ENCODE measurements around the gene PDIA2.

PDIA2 gene

GRCh38 chr16:280552-280951 is 2.4 kb upstream of the PDIA2 start, which contains the start of gene ARHGDIG:
Gene ARHGDIG, plus strand, starts transcription at chr16:280591. Its CDS starts 90 bp downstream, at chr16:280681.
- no peak for DNase-seq (ENCODE audit: low spot score)

- no peak for DNase-seq (ENCODE audit: low spot score)
Observed at GRCh38 chr16:280991-281659, 1.8 kb upstream of the PDIA2 start.

DNA sequence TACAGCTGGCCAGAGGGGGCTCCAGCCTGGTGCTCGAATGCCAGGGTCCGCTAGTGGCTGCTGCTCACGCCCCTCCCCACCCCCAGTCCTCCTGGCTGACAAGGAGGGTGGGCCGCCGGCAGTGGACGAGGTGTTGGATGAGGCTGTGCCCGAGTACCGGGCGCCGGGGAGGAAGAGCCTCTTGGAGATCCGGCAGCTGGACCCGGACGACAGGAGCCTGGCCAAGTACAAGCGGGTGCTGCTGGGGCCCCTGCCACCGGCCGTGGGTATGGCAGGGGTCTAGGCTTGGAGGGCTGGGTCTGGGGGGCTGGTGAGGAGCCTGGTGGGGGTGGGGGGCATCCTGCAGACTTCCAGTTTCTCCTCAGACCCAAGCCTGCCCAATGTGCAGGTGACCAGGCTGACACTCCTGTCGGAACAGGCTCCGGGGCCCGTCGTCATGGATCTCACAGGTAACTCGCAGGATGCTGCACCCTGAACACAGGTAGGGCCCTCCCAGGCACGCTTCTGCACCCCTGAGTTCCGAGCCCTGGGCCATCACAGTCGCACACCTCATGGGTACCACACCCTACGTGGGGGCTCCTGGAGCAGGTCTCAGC is 1.2 kb upstream of the PDIA2 start:
- DNase-seq (ENCODE audit: low spot score): no peak

- DNase-seq (ENCODE audit: low spot score): no peak
Observed at GRCh38 chr16:282491-282890, 473 bp upstream of the PDIA2 start.

DNA sequence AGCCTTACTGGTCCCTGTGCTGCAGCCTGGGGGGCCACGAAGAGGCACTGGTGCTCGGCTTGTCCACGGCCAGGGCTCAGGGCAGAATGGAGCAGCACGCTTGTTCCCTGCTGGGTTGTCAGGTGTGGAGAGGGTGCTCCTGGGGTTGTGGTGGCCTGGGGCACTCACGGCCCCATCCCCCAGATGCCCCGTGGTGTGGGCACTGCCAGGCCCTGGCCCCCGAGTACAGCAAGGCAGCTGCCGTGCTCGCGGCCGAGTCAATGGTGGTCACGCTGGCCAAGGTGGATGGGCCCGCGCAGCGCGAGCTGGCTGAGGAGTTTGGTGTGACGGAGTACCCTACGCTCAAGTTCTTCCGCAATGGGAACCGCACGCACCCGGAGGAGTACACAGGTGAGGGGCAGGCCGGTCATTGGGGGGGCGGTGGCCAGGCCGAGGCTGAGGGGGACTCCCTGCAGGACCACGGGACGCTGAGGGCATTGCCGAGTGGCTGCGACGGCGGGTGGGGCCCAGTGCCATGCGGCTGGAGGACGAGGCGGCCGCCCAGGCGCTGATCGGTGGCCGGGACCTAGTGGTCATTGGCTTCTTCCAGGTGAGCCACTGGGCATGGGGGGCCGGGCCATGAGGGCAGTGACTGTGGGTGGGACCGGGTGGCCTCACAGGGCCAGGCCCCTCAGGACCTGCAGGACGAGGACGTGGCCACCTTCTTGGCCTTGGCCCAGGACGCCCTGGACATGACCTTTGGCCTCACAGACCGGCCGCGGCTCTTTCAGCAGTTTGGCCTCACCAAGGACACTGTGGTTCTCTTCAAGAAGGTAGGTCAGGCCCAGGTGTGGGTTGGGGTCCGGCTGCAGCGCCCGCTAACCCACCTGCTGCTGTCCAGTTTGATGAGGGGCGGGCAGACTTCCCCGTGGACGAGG is 1.5 kb downstream of the PDIA2 start:
- DNase-seq (ENCODE audit: low spot score): no peak

GRCh38 chr16:285146-286055 is 2.4 kb downstream of the PDIA2 start:
- no peak for DNase-seq (ENCODE audit: low spot score)

GRCh38 chr16:286491-287297 is 3.7 kb downstream of the PDIA2 start:
- DNase-seq (ENCODE audit: low spot score): no peak

GRCh38 chr16:287298-287811 is 4.4 kb downstream of the PDIA2 start:
- no peak for DNase-seq (ENCODE audit: low spot score)

DNA sequence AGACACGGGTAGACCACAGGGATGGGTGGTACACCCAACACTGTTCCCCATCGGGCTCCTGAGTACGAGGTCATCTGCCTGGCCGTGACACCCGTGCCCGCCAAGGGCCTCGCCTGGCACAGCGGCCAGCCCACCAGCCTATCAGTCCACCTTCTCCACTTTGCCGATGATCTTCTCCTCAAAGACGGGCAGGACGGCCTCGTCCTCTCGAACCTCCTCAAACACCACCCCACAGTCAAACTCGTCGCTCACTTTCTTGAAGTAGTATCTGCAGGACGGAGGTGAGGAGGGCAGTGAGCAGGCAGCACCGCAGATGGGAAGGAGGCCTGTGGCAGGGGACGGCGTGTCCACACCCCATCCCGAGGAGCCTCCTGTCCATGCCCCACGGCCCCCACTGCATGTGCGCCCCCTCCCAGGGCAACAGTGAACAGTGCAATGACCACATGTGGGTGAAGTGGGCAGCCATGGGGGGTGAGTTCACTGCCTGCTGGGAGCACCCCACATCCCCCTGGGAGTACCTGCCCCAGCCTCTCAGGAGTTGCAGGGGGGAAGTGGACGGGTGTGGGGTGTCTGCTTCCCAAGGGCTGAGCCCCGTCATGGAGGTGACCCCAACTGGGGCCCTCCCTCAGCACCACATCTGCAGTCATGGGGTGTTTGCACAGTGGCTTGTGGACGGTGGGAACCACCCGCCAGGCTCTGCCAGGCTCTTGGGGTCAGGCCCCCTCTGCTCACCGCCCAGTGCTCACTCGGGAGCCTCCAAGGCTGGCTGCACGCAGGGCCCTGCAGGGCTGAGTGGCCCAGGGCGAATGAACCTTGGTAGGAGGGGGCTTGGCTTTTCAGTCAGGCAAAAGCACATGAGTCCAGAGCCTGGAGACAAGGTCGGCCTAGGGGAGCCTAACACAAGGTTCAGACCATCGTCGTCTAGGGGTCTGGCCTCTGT is 5.3 kb downstream of the PDIA2 start:
- no peak for DNase-seq (ENCODE audit: low spot score)

- DNase-seq (ENCODE audit: low spot score): no peak
Observed at GRCh38 chr16:289395-289997, 6.5 kb downstream of the PDIA2 start.

GRCh38 chr16:290015-290680 is 7.2 kb downstream of the PDIA2 start:
- no peak for DNase-seq (ENCODE audit: low spot score)

GRCh38 chr16:290681-291405 is 7.9 kb downstream of the PDIA2 start:
- DNase-seq (ENCODE audit: low spot score): no peak

DNA sequence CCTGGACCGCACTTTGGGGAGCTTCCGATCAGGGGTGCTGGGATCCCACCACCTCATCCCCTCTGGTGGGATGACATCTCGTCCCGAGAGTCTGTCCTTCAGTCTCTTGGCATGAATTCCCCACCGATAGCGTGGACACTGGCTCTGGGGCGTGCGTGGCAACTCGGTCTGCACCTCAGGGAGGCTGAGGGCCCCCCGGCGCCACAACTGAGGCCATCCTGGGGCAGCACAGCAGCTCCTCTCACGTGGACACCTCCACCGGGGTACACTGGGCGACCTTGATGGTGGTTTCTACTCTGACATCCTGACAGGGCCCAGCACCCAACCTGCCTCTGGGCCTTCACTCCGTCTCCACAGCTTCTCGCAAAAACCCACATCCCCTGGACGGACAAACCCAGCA is 8.6 kb downstream of the PDIA2 start:
- no peak for DNase-seq (ENCODE audit: low spot score)

- DNase-seq (ENCODE audit: low spot score): no peak
Observed at GRCh38 chr16:293043-293775, 10.2 kb downstream of the PDIA2 start.

DNA sequence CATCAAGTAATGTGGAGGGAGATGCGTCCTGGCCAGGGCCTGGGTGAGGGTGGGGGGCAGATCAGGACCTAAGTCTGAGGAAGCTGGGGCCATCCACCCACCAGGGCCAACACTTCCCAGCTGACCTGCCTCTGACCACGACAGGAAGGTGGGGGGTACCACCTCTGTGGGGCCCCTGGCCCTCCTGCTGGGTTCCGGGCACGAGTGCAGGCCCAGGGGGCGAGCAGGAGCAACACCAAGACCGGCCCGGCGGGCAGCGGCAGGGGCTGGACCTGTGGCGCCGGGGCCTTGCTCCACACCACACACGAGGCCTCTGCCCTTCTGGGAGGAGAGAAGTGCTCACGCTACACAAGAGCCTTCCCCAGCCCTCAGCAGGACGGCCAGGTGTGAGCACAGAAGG is 13.3 kb downstream of the PDIA2 start:
- no peak for DNase-seq (ENCODE audit: low spot score)

GRCh38 chr16:296806-297510 is 14.0 kb downstream of the PDIA2 start:
- no peak for DNase-seq (ENCODE audit: low spot score)

DNA sequence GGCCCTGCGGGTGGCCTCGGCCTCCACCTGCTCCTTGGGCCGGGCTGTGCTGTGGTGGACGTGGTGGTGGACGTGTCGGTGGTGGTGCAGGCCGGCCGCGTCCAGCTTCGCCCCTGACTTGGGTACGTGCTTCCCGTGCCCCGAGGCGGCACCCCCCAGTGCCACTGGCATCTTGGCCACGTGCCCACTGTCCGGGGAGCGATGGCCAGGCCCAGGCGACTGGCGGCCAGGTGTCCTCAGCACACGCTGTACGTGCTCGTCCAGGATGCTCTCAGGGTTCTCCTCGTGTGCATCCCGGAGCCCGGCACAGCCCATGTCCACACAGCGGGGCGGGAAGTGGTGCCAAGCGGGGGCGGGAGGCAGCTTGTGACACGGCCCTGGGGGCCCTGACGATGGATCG is 14.9 kb downstream of the PDIA2 start:
- no peak for DNase-seq (ENCODE audit: low spot score)
